DMS153 (cell line): ENCODE results near the gene EHHADH.
"Not testable (repeated sequence)": the region's sequence is repeated elsewhere in the genome, so short reads cannot be mapped to it uniquely, and the experiment has no call there.

Experiments
- DNase-seq: peaks from one replicate; lab custom pipeline; 2025; lab: John Stamatoyannopoulos, UW

EHHADH gene

GRCh38 chr3:185253645-185254410 lies at the start of gene EHHADH:
Gene EHHADH (minus strand): TSS chr3:185254049. CDS start chr3:185254022, 27 bp downstream.
- peak; percentile 50 for DNase-seq

- DNase-seq, result not testable (repeated sequence)
These were observed 46.1 kb upstream of the EHHADH start for GRCh38 chr3:185299918-185300426.

GRCh38 chr3:185297867-185298266 lies 44.0 kb upstream of the EHHADH start:
- DNase-seq, result no peak

- no peak for DNase-seq
These were observed 38.4 kb upstream of the EHHADH start for GRCh38 chr3:185292238-185292637.

- no peak for DNase-seq
These were observed 36.4 kb upstream of the EHHADH start for GRCh38 chr3:185290266-185290665.

GRCh38 chr3:185283374-185283935 lies 29.6 kb upstream of the EHHADH start:
- DNase-seq, result no peak

GRCh38 chr3:185282696-185283373 lies 29.0 kb upstream of the EHHADH start:
- peak; percentile 94 for DNase-seq

- peak; percentile 36 for DNase-seq
These were observed 26.9 kb upstream of the EHHADH start for GRCh38 chr3:185280572-185281365.

GRCh38 chr3:185279587-185280138 lies 25.8 kb upstream of the EHHADH start:
- DNase-seq, result no peak

- no peak for DNase-seq
These were observed 22.6 kb upstream of the EHHADH start for GRCh38 chr3:185276415-185276814.

- DNase-seq, result no peak
These were observed 18.2 kb upstream of the EHHADH start for GRCh38 chr3:185272033-185272432.

- no peak for DNase-seq
These were observed 17.1 kb upstream of the EHHADH start for GRCh38 chr3:185270956-185271332.

GRCh38 chr3:185270262-185270955 lies 16.6 kb upstream of the EHHADH start:
- no peak for DNase-seq

GRCh38 chr3:185268194-185268962 lies 14.5 kb upstream of the EHHADH start:
- no peak for DNase-seq

GRCh38 chr3:185267193-185267592 lies 13.3 kb upstream of the EHHADH start:
- no peak for DNase-seq

GRCh38 chr3:185264849-185265553 lies 11.2 kb upstream of the EHHADH start:
- DNase-seq, result no peak

GRCh38 chr3:185263423-185263822 lies 9.6 kb upstream of the EHHADH start:
- no peak for DNase-seq

- DNase-seq, result no peak
These were observed 3.5 kb upstream of the EHHADH start for GRCh38 chr3:185257334-185257733.

GRCh38 chr3:185254799-185255198 lies 950 bp upstream of the EHHADH start:
- no peak for DNase-seq

GRCh38 chr3:185253133-185253532 lies 716 bp downstream of the EHHADH start:
- DNase-seq, result not testable (repeated sequence)
